ENCODE results near the gene CLPX.
"Not testable (repeated sequence)": the region's sequence is repeated elsewhere in the genome, so short reads cannot be mapped to it uniquely, and the experiment has no call there.

The CLPX gene

DNA sequence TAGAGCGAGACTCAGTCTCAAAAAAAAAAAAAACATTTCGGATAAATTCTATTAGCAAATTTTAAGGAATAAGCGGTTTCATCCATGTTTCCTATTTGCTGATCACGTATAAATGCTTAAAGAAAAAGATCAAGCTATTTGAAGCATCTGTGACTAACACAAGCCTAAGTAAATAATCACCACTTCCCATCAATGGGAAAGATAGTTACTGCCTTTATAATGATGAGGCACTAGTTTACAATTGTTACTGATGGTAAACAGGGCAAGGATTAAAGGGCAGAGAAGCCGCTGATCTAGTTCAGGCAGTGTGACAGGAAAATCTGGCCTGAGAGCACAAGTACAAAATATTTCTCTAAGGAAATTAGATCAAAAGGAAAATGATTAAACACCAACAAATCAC lies 13.7 kb downstream of the CLPX start:
- no peak for DNase-seq (ENCODE audit: low spot score)

DNA sequence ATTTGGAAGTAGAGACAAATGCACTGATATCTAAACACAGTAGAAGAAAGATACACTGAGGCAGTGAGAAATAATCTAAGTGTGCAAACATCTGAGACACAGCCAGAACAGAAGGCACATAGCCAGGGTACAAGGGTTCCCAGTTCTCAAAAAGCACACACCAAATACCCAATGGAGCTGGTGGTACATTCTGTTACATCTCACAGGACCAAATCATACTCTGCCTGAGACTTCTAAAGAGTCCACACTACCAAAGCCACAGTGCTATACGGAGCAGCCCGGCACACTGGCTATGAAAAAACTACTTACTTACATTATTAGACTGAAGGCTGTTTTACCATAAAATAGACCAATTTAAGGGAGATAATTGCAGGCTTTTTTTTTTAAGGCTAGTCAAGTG lies 19.3 kb downstream of the CLPX start:
- DNase-seq (ENCODE audit: low spot score): no peak

DNA sequence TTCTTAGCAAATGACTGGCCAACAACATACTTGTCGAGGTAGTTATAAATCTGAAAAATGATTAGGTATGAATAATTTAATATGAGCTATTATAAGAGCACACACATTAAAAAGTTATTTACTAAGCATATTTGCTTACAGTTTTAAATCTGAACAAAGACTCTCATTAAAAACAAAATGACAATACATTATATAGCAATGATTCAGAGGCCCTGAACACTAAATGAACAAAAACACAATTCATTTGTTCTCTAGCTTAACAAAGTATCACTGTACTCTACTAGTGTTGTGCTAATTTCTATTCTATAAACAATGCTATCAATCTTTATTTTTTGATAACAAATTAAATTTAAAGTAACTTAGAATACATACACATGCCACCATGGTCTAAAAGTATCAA lies 21.0 kb downstream of the CLPX start:
- no peak for DNase-seq (ENCODE audit: low spot score)

DNA sequence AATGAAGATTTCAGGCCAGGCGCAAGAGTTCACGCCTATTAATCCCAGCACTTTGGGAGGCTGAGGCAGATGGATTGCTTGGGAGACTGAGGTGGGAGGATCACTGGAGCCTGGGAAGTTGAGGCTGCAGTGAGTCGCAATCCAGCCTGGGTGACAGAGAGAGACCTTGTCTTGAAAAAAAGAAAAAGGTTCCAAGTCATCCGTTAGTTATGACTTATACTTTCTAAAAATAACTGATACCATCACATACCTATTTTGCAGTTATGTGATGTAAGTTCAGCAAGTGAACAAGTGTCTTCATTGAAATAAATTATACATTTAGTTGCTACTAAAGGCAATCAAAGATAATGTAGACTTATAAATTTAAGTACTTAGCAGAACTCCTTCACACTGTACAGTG lies 22.1 kb downstream of the CLPX start:
- peak; percentile 49 for DNase-seq (ENCODE audit: low spot score)

DNA sequence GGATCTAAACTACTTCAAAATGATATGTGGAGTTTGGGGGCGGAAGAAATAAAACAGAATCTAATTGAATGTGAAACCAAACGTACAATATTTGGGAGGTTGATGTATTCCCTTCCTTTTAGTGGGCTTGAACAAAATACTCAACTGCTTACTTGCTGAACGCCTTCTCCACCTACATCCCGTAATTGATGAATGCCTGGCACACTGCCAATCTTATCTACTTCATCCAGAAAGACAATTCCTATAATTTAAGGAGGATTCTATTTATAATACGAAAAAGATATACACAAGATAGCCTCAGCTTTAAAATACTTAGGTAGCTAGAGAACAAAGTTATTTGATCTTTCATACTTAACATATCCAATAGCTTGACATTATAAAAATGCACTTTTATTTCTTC lies 28.4 kb downstream of the CLPX start:
- DNase-seq (ENCODE audit: low spot score): no peak

DNA sequence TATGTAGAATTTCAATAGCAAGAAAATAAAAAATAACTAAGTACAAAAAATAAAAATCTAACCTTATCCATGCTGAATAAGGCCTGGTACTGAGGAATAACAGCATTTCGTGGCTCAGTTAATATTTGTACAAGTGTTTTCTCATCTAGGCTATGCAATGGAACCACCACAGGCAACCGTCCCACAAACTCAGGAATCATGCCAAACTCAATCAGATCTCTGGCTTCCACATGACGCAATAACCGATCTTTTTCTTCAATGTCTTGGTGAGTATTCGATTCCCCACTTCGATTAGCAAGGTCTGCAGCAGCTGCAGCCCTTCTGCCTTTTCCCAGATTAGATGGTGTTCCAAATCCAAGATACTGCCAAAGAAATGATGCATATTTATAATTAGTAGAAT lies 30.4 kb downstream of the CLPX start:
- no peak for DNase-seq (ENCODE audit: low spot score)

DNA sequence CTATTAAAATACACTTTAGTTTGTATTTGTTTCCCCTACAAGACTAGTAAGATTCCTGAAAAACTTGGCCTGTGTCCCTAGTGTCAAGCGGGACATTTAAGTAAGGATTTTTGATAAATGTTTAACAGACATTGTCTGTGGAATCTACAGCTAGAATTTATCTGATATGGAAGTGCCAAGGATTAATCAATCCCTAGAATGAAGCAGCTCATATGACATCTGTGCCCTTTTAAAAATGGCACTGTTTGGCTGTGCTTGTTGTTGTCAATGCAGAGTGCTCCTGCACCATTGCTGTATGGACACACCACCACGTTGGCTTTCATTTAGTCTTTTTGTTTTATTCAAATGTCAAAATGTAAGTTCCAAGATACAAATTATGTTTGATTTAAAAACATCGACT lies 37.2 kb downstream of the CLPX start:
- DNase-seq (ENCODE audit: low spot score): no peak

DNA sequence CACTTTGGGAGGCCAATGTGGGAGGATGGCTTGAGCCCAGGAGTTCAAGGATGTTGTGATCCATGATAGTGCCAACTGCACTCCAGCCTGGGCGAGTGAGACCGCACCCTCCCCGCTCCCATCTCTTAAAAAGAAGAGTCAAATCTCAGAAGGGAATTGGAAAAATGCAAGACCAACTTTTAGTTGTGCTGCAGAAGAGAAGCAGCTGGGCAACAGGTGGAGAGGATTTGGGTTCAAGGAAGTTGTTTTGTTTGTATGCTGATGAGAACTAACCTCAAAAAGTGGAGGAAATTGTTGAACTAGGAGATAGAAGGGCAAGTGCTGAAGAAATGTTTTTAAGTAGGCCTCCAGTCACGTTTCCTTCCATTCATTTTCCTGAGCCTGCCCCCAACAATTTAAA lies 38.7 kb downstream of the CLPX start:
- no peak for DNase-seq (ENCODE audit: low spot score)

DNA sequence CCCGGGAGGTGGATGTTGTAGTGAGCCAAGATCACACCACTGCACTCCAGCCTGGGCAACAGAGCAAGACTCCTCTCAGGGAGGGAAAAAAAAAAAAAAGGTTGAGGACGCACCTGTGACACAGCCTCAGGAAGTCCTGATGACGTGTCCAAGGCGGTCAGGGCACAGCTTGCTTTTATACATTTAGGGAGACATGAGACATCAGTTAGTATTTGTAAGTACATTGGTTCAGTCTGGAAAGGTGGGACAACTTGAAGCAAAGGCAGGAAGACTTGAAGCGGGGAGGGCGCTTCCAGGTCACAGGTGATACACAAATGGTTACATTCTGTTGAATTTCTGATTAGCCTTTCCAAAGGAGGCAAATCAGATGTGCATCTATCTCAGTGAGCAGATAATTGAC lies 46.5 kb downstream of the CLPX start:
- DNase-seq (ENCODE audit: low spot score): not testable (repeated sequence)

DNA sequence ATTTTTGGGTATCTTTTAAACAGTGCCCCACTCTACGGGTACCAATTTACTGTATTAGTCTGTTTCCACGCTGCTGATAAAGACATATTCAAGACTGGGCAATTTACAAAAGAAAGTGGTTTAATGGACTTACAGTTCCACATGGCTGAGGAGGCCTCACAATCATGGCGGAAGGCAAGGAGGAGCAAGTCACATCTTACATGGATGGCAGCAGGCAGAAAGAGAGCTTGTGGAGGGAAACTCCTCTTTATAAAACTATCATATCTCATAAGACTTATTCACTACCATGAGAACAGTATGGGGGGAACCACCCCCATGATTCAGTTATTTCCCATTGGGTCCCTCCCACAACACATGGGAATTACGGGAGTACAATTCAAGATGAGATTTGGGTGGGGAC lies 47.2 kb downstream of the CLPX start:
- DNase-seq (ENCODE audit: low spot score): not testable (repeated sequence)

DNA sequence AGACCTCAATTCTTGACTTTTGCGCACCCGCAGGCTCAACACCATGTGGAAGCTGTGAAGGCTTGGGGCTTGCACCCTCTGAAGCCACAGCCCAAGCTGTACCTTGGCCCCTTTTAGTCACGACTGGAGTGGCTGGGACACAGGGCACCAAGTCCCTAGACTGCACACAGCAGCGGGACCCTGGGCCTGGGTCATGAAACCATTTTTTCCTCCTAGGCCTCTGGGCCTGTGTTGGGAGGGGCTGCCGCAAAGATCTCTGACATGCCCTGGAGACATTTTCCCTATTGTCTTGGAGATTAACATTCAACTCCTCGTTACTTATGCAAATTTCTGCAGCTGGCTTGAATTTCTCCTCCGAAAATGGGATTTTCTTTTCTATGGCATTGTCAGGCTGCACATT lies 48.1 kb downstream of the CLPX start:
- not testable (repeated sequence) for DNase-seq (ENCODE audit: low spot score)

DNA sequence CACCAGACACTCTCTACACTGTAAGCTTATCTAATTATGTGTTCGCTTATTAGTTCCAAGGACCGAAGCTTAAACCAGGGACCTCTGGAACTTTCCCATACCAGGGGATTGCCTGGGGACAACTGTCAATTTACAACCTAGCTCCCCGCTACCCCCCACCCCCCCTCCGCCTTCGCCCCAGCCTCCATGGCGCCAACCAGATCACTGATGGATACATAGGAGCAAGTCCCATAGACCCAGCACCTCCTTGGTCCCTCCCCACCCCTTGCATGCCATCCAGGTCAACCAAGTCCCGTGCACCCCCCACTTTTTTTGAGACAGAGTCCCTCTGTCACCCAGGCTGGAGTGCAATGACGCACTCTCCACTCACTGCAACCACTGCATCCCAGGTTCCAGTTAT lies 50.6 kb downstream of the CLPX start:
- DNase-seq (ENCODE audit: low spot score): no peak

DNA sequence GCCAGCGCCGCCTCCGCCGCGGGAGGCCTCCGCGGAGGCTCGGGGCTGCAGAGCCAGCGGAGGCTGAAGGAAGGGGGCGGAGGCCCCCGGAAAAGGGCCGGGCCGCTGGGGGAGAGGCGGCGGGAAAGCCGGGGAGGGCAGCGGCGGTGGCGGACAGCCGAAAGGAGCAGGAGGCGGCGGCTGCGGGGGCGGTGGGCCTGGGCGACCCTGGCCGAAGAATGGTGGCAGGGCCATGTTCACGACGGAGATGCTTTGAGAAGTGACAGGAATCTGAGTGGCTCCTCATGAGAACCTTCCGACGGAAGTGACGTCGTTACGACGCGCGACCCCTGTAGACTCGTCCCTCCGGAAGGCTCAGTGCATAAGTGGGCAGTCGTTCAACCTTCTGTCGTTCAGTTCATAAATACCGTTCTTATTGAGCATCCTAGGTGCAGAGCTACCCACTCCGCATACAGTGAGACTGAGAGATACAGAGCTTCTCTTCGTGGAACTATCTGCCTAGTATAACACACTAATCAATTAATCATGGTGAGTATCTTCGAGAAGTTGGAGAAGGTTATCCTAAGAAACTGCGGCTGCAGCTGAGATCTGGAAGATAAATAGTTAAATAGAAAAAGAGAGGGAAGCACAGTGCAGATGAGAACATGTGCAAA lies 51.5 kb downstream of the CLPX start, which contains the start of gene PDCD7:
PDCD7 (minus strand) TSS at position 261 of the 653 bp plus-strand sequence; CDS start at position 234, 27 bp downstream.
- peak; percentile 94 for DNase-seq (ENCODE audit: low spot score)

DNA sequence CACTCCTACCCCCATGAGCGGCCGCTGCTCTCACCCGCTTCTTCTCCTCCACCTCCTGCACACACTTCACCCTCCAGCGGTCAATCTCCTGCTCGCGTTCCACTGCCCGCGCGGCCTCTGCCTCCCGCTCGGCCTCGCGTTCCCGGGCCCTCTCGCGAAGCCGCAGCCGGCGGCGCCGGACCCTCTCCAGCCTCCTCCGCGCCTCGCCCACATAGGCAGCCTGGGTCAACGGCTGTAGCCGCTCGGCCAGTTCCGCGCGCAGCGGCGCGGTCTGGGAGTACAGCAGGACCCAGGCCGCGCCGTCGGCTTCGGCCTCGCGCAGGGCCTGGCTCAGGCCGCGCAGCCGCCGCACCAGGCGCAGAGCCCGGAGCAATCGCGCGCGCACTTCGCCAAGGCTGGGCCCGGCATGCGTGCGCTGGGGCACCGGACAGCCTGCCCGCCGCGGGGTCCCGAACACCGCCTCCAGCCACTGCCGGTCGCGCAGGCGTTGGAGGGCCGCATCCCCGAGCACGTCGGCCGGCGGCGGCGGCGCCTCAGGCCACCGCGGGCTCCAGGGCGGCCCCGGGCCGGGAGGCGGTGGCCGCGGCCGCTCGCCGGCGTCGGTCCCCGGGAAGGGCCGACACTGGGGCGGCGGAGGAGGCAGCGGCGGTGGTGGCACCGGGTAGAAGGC lies 52.1 kb downstream of the CLPX start:
- peak; percentile 57 for DNase-seq (ENCODE audit: low spot score)

DNA sequence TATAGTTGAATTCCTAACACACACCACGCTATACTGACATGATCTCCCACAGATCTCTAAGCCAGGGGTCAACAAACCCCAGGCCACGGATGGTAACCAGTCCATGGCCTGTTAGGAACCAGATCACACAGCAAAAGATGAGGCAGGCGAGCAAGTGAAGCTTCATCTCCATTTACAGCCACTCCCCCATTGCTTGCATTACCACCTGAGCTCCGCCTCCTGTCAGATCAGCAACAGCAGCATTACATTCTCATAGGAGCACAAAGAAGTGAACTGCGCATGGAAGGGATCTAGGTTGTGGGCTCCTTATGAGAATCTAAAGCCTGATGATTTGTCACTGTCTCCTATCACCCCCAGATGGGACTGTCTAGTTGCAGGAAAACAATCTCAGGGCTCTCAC lies 54.2 kb downstream of the CLPX start:
- DNase-seq (ENCODE audit: low spot score): no peak

DNA sequence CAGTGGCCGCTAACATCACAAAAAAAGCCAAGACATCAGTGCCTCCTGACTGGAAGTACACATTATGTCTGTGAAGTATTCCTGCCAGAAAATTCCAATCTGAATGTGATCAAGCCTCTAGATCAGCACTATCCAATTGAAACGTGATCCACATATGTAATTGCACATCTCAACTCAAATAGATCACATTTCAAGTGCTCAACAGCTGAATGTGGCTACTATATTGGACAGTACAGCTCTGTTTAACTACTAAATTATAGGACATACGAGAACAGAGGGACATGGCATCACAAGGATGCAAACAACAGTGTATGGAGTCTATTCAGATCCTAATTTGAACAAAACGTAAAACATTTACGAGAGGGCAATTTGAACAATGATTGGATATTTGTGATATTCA lies 69.6 kb downstream of the CLPX start:
- no peak for DNase-seq (ENCODE audit: low spot score)

DNA sequence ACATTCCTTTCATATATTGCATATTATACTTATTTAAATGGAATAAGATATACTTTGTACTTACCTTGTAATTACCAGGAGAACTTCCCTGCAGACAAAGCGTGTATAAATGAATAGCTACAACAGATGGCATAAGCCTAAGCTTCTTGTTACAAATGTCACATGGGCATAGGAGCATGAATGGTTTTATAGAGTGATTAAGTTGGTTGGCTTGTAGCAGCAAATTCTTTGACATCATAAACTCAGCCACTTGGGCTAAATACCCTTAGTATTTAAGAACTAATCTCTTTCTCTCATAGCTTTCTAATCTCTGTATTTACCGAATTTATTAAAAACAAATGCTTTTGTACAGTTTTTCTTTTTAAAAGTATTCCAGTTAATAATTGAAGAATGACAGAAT lies 70.1 kb downstream of the CLPX start, which contains the start of gene UBAP1L:
UBAP1L (minus strand) TSS at position 115 of the 400 bp plus-strand sequence. CDS start 8,985 bp downstream, outside the sequence.
- DNase-seq (ENCODE audit: low spot score): no peak

DNA sequence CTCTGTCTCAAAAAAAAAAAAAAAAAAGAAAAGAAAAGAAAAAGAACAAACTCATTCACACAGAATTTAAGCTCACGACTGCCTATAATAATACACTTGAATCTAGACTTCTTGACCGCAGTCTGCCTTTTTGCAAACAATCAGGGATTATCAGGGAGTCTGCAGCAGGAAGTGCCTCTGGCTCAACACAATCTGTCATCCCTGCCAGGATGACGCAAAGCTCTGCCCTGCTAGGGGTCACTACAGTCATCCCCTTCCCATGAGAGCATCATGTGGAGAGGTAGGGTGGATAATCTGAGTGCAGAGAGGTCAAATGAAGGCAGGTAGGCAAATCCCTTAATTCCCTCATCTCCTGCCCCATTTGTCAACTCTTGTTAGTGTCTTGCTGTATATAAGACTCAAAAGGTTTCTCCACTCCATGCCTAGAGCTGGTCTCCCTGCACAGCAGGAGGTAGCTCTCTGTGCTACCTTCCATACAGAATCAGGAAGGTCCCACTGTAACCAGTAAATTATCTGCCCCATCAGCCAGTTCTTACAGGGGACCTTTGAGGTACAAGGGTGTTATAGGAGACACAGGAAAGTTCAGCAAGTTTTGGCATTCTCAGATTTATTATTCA lies 74.4 kb downstream of the CLPX start:
- no peak for DNase-seq (ENCODE audit: low spot score)

DNA sequence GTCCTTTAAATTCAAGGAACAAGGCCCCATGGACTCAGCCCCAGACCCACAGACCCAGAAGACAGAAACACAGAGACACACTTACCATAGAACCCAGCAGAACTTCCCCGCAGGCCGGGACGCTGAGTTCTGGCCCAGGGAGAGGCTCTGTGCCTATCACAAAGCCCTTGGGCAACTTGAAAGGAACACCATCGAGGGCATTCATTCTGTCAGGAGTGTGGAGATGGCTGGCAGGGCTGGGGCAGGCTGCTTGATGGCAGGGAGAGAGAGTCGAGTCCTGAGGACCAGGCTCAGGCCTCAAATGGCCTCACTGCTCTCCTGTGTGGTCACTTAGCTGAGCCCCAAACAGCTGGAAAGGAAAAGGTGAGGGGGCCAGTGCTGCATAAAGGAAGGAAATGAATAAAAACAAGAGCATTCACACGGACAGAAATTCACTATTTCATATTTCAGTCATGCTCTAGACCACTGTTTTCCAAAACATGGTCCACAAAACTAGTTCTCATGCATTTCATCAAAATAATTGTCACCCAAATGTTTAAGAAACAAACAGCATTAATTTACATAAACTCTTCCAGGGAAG lies 79.0 kb downstream of the CLPX start:
- DNase-seq (ENCODE audit: low spot score): no peak

DNA sequence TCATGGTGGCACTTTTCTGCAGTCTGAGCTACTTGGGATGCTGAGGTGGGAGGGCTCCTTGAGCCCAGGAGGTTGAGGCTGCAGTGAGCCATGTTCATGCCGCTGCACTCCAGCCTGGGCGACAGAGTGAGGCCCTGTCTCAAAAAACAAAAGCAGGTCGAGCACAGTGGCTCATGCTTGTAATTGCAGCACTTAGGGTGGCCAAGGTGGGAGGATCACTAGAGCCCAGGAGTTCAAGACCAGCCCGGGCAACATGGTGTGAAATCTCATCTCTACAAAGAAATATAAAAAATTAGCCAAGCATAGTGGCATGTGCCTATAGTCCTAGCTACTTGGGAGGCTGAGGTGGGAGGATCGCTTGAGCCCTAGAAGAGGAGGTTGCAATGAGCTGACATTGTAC lies 80.1 kb downstream of the CLPX start:
- DNase-seq (ENCODE audit: low spot score): no peak

DNA sequence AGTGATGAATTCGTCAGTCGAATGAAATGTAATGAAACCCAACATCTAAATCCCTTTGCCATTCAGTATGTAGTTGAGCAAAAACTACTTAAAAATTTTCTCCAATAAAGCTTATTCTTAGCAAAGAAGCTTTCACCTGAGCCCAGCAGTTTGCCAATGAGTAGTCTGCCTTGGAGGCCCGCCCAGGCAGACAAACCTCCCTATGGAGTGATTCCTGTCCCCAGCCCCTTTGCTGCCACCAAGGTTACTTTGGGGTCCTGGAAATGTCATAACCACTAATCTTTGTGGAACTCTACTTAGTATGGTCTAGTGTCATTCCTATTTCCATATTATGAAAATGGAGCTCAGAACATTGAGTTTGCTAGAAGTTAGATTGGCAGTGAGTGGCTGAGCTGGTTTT lies 82.2 kb downstream of the CLPX start:
- no peak for DNase-seq (ENCODE audit: low spot score)

DNA sequence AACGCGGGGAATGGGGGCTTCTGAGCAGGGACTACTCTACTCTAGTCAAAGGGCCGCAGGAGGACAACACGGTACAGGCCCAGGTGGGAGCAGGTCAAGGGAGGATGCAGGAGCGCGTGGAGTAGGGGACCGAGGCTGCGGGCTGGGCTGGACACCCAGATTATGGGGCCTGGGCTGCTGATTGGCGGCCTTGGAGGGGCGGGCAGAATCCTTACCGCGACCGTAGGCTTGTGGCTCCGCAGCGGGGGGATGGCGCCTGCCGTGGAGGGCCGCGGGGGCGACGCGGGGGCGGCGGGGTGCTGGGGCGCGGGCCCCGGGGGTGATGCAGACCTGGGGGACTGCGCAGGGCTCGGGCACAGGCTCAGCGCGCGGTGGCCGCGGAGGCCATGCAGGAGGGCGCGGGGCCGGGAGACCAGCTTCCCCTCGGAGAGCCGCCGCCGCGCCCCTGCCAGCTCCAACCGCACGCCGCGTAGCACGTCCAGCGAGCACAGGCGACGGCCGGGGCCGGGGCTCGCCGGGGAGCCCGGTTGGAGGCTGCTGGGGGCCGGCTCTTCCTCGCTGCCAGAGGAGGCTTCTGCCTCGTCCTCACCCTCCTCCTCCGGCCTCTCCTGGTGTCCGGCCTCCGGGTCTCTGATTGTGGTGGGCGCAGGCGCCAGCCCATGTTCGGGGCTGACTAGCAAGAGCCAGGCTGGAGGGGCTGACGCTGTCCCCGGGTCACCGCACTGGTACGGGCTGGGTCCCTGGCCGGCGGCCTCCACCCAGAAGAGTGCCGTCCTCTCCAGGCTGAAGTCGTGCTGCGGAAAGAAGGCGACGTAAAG lies 83.0 kb downstream of the CLPX start:
- no peak for DNase-seq (ENCODE audit: low spot score)
